WTC11 (cell line): Measurements from ENCODE around the gene FOXP1. TPM values are rescaled to one million over a fixed set of nuclear protein-coding genes. Genes with fewer than 3 reads are reported as not detected.
A peak's percentile ranks its signal among the peaks of the same experiment; 100 is the strongest.

Experiments used
- ATAC-seq: fragments of 200-7000 bp; cut with Tn5 transposase; 2 replicates; pipeline ENCODE4 v1.10.0; 2021; ENCODE audit warnings: mild to moderate bottlenecking, moderate library complexity
- CTCF ChIA-PET: fragments of 300-600 bp; sonication (Branson Sonifier 250); formaldehyde crosslinking; loops from one replicate; lab custom pipeline; 2021; ENCODE audit warnings: antibody characterized with exemption; lab: Charles Lee
- POLR2A ChIA-PET: fragments of 350-600 bp; sonication (Branson Sonifier 250); formaldehyde crosslinking; loops from one replicate; lab custom pipeline; 2021; ENCODE audit warnings: antibody characterized with exemption; lab: Charles Lee
- DNase-seq: peaks from one replicate; pipeline ENCODE4 v3.0.0; 2021; ENCODE audit warnings: low spot score
- H3K27ac Mint-ChIP-seq: 2 replicates; pipeline ENCODE4 v1.8.0; 2021; ENCODE audit warnings: mixed read lengths
- H3K27me3 Mint-ChIP-seq: 2 replicates; pipeline ENCODE4 v1.8.0; 2021; ENCODE audit warnings: low read depth, mild to moderate bottlenecking, moderate library complexity, mixed read lengths
- H3K36me3 Mint-ChIP-seq: 2 replicates; pipeline ENCODE4 v1.8.0; 2021; ENCODE audit warnings: mixed read lengths
- H3K4me1 Mint-ChIP-seq: 2 replicates; pipeline ENCODE4 v1.8.0; 2022; ENCODE audit warnings: mixed read lengths
- H3K4me3 Mint-ChIP-seq: 2 replicates; pipeline ENCODE4 v1.8.0; 2021; ENCODE audit warnings: mild to moderate bottlenecking, moderate library complexity, mixed read lengths
- H3K9me3 Mint-ChIP-seq: 2 replicates; pipeline ENCODE4 v1.8.0; 2021; ENCODE audit warnings: mixed read lengths
- ARID4B ChIP-seq: sonication (generic); formaldehyde crosslinking; IDR thresholded peaks from 2 replicates; pipeline ENCODE4 v1.8.0; 2023; ENCODE audit warnings: missing genetic modification reagents, mild to moderate bottlenecking, borderline replicate concordance
- ELF4 ChIP-seq: sonication (generic); formaldehyde crosslinking; IDR thresholded peaks from 2 replicates; pipeline ENCODE4 v1.8.1; 2022; ENCODE audit warnings: low read depth, mild to moderate bottlenecking, moderate library complexity, missing genetic modification reagents
- ESRRA ChIP-seq: sonication (generic); formaldehyde crosslinking; IDR thresholded peaks from 2 replicates; pipeline ENCODE4 v1.8.1; 2022; ENCODE audit warnings: mild to moderate bottlenecking, missing genetic modification reagents, borderline replicate concordance
- ETV6 ChIP-seq: sonication (generic); formaldehyde crosslinking; IDR thresholded peaks from 2 replicates; pipeline ENCODE4 v1.8.1; 2022; ENCODE audit warnings: mild to moderate bottlenecking, missing genetic modification reagents
- FOXP4 ChIP-seq: sonication (generic); formaldehyde crosslinking; IDR thresholded peaks from 2 replicates; pipeline ENCODE4 v1.8.0; 2022; ENCODE audit warnings: mild to moderate bottlenecking, missing genetic modification reagents
- HMGA2 ChIP-seq: fragments of 250-450 bp; sonication (Bioruptor Pico); IDR thresholded peaks from 2 replicates; pipeline ENCODE4 v1.4.0; 2021; ENCODE audit warnings: mild to moderate bottlenecking, moderate library complexity
- HMGXB4 ChIP-seq: sonication (generic); formaldehyde crosslinking; IDR thresholded peaks from 2 replicates; pipeline ENCODE4 v1.8.1; 2023; ENCODE audit warnings: mild to moderate bottlenecking, moderate library complexity, missing genetic modification reagents
- IRF2 ChIP-seq: sonication (generic); formaldehyde crosslinking; IDR thresholded peaks from 2 replicates; pipeline ENCODE4 v1.8.0; 2022; ENCODE audit warnings: low read depth, missing genetic modification reagents, borderline replicate concordance
- JUN ChIP-seq: sonication (generic); formaldehyde crosslinking; IDR thresholded peaks from 2 replicates; pipeline ENCODE4 v1.8.0; 2023; ENCODE audit warnings: mild to moderate bottlenecking, missing genetic modification reagents
- MAX ChIP-seq: sonication (generic); formaldehyde crosslinking; IDR thresholded peaks from 2 replicates; pipeline ENCODE4 v1.8.0; 2022; ENCODE audit warnings: mild to moderate bottlenecking, missing genetic modification reagents
- MXD4 ChIP-seq: fragments of 250-450 bp; sonication (Bioruptor Pico); IDR thresholded peaks from 2 replicates; pipeline ENCODE4 v1.8.0; 2021; ENCODE audit warnings: mild to moderate bottlenecking, moderate library complexity, borderline replicate concordance
- NR3C1 ChIP-seq: sonication (generic); formaldehyde crosslinking; conservative IDR thresholded peaks from 2 replicates; pipeline ENCODE4 v1.8.1; 2023; ENCODE audit warnings: low read depth, mild to moderate bottlenecking, missing genetic modification reagents
- RORB ChIP-seq: fragments of 250-450 bp; sonication (Bioruptor Pico); IDR thresholded peaks from 2 replicates; pipeline ENCODE4 v1.9.0; 2021; ENCODE audit warnings: mild to moderate bottlenecking
- SMAD4 ChIP-seq: sonication (generic); formaldehyde crosslinking; IDR thresholded peaks from 2 replicates; pipeline ENCODE4 v1.8.0; 2022; ENCODE audit warnings: mild to moderate bottlenecking, missing genetic modification reagents
- TEAD4 ChIP-seq: sonication (generic); formaldehyde crosslinking; IDR thresholded peaks from 2 replicates; pipeline ENCODE4 v1.8.0; 2022; ENCODE audit warnings: mild to moderate bottlenecking, missing genetic modification reagents
- USF1 ChIP-seq: sonication (generic); formaldehyde crosslinking; IDR thresholded peaks from 2 replicates; pipeline ENCODE4 v1.8.0; 2022; ENCODE audit warnings: mild to moderate bottlenecking, missing genetic modification reagents
- ZNF121 ChIP-seq: sonication (generic); formaldehyde crosslinking; IDR thresholded peaks from 2 replicates; pipeline ENCODE4 v1.8.0; 2023; ENCODE audit warnings: missing genetic modification reagents
- ZNF219 ChIP-seq: sonication (generic); formaldehyde crosslinking; IDR thresholded peaks from 2 replicates; pipeline ENCODE4 v1.8.0; 2023; ENCODE audit warnings: missing genetic modification reagents, mild to moderate bottlenecking, borderline replicate concordance
- ZNF232 ChIP-seq: sonication (generic); formaldehyde crosslinking; IDR thresholded peaks from 2 replicates; pipeline ENCODE4 v1.8.0; 2022; ENCODE audit warnings: mild to moderate bottlenecking, missing genetic modification reagents
- ZNF423 ChIP-seq: fragments of 250-450 bp; sonication (Bioruptor Pico); IDR thresholded peaks from 2 replicates; pipeline ENCODE4 v2.1.2; 2022; ENCODE audit warnings: mild to moderate bottlenecking, moderate library complexity
- ZNF512 ChIP-seq: sonication (generic); formaldehyde crosslinking; IDR thresholded peaks from 2 replicates; pipeline ENCODE4 v1.8.1; 2022; ENCODE audit warnings: missing genetic modification reagents, borderline replicate concordance
- total RNA-seq: library from RNA; stranded (reverse); gene quantifications from 3 replicates; pipeline ENCODE4 v1.2.3, GENCODE V29; 2021

The FOXP1 gene
- total RNA-seq, 1 experiment from 2014 or later: 25.8 TPM

- Mint-ChIP-seq H3K36me3 (no peaks in the 10 kb centered on the region), H3K27me3 (no peaks in the 10 kb centered on the region)
These were observed 191.3 kb downstream of the FOXP1 start for GRCh38 chr3:71392251-71392650.

GRCh38 chr3:71391361-71391760 is 192.2 kb downstream of the FOXP1 start:
- POLR2A ChIA-PET: no interaction called here
- DNase-seq (no peak), ATAC-seq (no peak)
- H3K9me3 Mint-ChIP-seq: peaks cover 3% of the 10 kb centered on the region
- H3K4me3 Mint-ChIP-seq: no peak overlapping the region
- H3K27ac Mint-ChIP-seq: peak overlapping the region; percentile 67
- peaks cover 3% of the 10 kb centered on the region; the same call in 1 of the 2 replicates for H3K36me3 Mint-ChIP-seq
- H3K27me3 Mint-ChIP-seq: no peaks in the 10 kb centered on the region
- CTCF ChIA-PET: no interaction called here
- TF ChIP-seq HMGA2 (CRISPR knock-in tag) (no peak), ZNF121 (CRISPR knock-in tag) (no peak), ZNF232 (no peak), ELF4 (no peak), TEAD4 (CRISPR knock-in tag) (no peak), MXD4 (CRISPR knock-in tag) (no peak)
- H3K4me1 Mint-ChIP-seq: peaks cover 35% of the 10 kb centered on the region

More at GRCh38 chr3:71392251-71392650, 191.3 kb downstream of the FOXP1 start:
- Mint-ChIP-seq H3K27ac (no peak overlapping the region), H3K9me3 (no peaks in the 10 kb centered on the region)
- POLR2A ChIA-PET: no interaction called here
- ATAC-seq: no peak
- CTCF ChIA-PET: no interaction called here
- TF ChIP-seq USF1 (no peak), ZNF423 (CRISPR knock-in tag) (no peak), ESRRA (CRISPR knock-in tag) (no peak), NR3C1 (CRISPR knock-in tag) (no peak), ARID4B (CRISPR knock-in tag) (no peak)
- TF ChIP-seq, all 79 proteins: peak for 0
- H3K4me1 Mint-ChIP-seq: peaks cover 38% of the 10 kb centered on the region
- no peak overlapping the region for H3K4me3 Mint-ChIP-seq
- no peak for DNase-seq

- H3K9me3 Mint-ChIP-seq: peaks cover 3% of the 10 kb centered on the region
- H3K27ac Mint-ChIP-seq: peak overlapping the region; percentile 96
- peak overlapping the region; percentile 29 for H3K4me3 Mint-ChIP-seq
- H3K36me3 Mint-ChIP-seq: peaks cover 3% of the 10 kb centered on the region; the same call in 1 of the 2 replicates
- POLR2A ChIA-PET: no interaction called here
- ATAC-seq (peak; percentile 81), DNase-seq (no peak)
- peaks cover 43% of the 10 kb centered on the region for H3K4me1 Mint-ChIP-seq
- CTCF ChIA-PET: interaction anchor here (0.7 to 1.3 kb wide), 3 partner anchors 27 to 686 kb away, joined by 3 read pairs; no protein-coding TSS in a partner anchor
- H3K27me3 Mint-ChIP-seq: no peaks in the 10 kb centered on the region
- TF ChIP-seq MAX (CRISPR knock-in tag): 0 out of 2 replicates have a peak, but pooled peaks have one; percentile 22
- no peak for TF ChIP-seq IRF2 (CRISPR knock-in tag)
- TF ChIP-seq JUN (CRISPR knock-in tag): no peak
- TF ChIP-seq ZNF219 (CRISPR knock-in tag): no peak
- no peak for TF ChIP-seq ZNF512 (CRISPR knock-in tag)
- TF ChIP-seq ZNF423 (CRISPR knock-in tag): no peak
- no peak for TF ChIP-seq SMAD4
- no peak for TF ChIP-seq NR3C1 (CRISPR knock-in tag)
- no peak for TF ChIP-seq ZNF121 (CRISPR knock-in tag)
- no peak for TF ChIP-seq HMGXB4
- TF ChIP-seq FOXP4 (CRISPR knock-in tag): 0 out of 2 replicates have a peak, but pooled peaks have one; percentile 21
- TF ChIP-seq RORB (CRISPR knock-in tag): no peak
- TF ChIP-seq ETV6 (CRISPR knock-in tag): 0 out of 2 replicates have a peak, but pooled peaks have one; percentile 52
These were observed 193.5 kb downstream of the FOXP1 start for GRCh38 chr3:71389911-71390573.
